BJ (cell line): ENCODE measurements around the gene IGF2R. TPM values are rescaled to one million over a fixed set of nuclear protein-coding genes. Genes with fewer than 3 reads are reported as not detected.

Experiments used
- CTCF ChIA-PET: fragments of 350-600 bp; formaldehyde crosslinking; extraction: SDS; loops from one replicate; lab custom pipeline; 2021; ENCODE audit warnings: antibody characterized with exemption, inconsistent platforms; lab: Yijun Ruan, JAX
- POLR2A ChIA-PET: fragments of 300-600 bp; sonication (Branson Sonifier 250); formaldehyde crosslinking; extraction: SDS; loops from one replicate; lab custom pipeline; 2021; ENCODE audit warnings: antibody characterized with exemption; lab: Charles Lee
- DNase-seq: peaks from one replicate; pipeline ENCODE4 v3.0.0-alpha.2; 2011; ENCODE audit warnings: low read depth
- H3K27me3 ChIP-seq: 2 replicates; pipeline ENCODE4 v1.6.0; 2011; ENCODE audit warnings: low read length; ENCODE audit not compliant: control insufficient read depth, insufficient read depth
- H3K36me3 ChIP-seq: 2 replicates; pipeline ENCODE4 v1.5.1; 2011; ENCODE audit warnings: low read length; ENCODE audit not compliant: control insufficient read depth, insufficient read depth
- H3K4me3 ChIP-seq: 2 replicates; pipeline ENCODE4 v1.5.1; 2011; ENCODE audit warnings: low read depth, mild to moderate bottlenecking, control low read depth, low read length
- polyA plus RNA-seq: library from polyadenylated mRNA; depleted of rRNA; stranded (reverse); fragments of >200 nt; gene quantifications from 2 replicates; pipeline ENCODE4 v1.2.3, GENCODE V29; 2011
- TF ChIP-seq, protein P1 (sequence below): IDR thresholded peaks from 2 replicates; pipeline ENCODE4 v1.5.1; 2011; ENCODE audit warnings: low read depth, mild to moderate bottlenecking, control low read depth, inconsistent platforms, low read length, moderate library complexity; ENCODE audit not compliant: insufficient read depth

The IGF2R gene
- polyA plus RNA-seq, 1 experiment: 39.4 TPM

DNA sequence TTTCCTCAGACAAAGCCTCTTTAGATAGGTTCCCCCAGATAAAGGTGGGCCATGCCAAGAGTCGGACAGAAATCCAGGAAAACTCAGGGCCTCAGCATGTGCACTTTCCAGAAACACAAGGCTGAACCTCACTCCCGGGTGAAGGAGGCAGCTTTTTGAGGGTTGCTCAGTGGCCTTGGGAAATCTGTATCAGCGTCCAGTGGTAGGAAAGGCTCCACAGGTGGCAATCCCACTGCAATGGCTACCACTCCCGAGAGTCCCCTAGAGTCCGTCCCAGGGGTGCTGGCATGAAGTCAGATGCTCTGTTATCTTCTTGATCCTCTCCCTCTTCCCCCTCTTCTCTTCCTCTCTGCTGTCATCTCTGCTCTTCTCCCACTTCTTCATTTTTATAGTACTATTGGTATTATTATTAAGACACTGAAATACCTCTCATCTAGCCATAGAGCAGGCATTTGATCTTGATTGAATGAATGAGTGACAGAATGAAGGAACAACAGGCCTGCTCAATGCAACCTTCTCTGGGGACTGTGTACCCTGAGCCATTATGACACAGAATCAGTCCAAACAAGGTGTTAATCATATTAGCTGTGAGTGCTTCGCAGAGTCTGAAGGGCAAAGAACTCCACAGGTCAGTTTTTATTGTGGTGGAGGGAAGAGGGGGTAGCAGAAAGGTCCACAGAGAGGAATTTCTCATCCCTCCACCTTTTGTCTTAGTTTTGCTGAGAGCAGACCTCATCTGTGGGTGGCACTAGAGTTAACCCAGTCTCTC is 166.1 kb downstream of the IGF2R start:
- H3K36me3 ChIP-seq: no peaks in the 10 kb centered on the region
- DNase-seq: no peak
- CTCF ChIA-PET: no interaction called here
- H3K27me3 ChIP-seq: no peaks in the 10 kb centered on the region
- no peak overlapping the region for H3K4me3 ChIP-seq
- POLR2A ChIA-PET: no interaction called here
- TF ChIP-seq, protein P1, sequence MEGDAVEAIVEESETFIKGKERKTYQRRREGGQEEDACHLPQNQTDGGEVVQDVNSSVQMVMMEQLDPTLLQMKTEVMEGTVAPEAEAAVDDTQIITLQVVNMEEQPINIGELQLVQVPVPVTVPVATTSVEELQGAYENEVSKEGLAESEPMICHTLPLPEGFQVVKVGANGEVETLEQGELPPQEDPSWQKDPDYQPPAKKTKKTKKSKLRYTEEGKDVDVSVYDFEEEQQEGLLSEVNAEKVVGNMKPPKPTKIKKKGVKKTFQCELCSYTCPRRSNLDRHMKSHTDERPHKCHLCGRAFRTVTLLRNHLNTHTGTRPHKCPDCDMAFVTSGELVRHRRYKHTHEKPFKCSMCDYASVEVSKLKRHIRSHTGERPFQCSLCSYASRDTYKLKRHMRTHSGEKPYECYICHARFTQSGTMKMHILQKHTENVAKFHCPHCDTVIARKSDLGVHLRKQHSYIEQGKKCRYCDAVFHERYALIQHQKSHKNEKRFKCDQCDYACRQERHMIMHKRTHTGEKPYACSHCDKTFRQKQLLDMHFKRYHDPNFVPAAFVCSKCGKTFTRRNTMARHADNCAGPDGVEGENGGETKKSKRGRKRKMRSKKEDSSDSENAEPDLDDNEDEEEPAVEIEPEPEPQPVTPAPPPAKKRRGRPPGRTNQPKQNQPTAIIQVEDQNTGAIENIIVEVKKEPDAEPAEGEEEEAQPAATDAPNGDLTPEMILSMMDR: no peak

DNA sequence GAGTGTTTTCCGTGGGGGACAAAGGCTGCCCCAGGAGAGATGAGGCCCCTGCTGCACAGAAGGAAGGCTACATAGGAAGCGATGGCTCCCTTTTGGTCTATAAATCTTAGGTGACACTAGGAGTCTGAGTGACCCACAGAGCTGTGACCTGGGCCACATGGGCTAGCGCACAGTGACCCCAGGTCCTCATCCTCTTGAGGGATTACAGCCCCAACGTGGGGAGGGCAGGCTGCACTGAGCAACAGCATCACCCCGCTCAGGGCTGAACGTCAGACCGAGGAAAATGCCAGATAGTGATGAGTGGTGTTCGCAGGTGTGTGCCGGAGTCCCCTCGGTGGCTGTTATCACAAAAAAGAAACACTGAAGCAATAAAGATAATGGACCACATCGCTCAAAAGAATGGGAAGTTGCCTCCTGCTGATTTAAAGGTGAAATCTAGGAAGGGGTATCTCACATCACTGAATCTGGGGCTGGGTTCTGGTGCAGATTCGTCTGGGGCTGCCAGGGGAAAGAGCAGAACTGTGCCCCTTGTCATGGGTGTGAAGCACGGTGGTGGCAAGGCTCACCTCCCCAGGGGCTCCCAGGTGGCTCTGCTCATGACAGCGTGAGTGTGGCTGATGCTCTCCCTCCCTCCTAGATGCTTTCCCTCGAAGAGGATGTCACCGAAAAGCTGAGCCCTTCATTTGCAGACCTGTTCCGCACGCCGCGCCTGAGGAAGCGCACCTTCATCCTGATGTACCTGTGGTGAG is 167.2 kb downstream of the IGF2R start:
- no peak overlapping the region for H3K4me3 ChIP-seq
- no peaks in the 10 kb centered on the region for H3K36me3 ChIP-seq
- CTCF ChIA-PET: interaction anchor here (1.0 to 6.9 kb wide), 2 partner anchors 22 to 319 kb away, joined by 3 to 75 read pairs; no protein-coding TSS in a partner anchor
- H3K27me3 ChIP-seq: no peaks in the 10 kb centered on the region
- POLR2A ChIA-PET: no interaction called here
- TF ChIP-seq, protein P1: no peak
- DNase-seq: no peak

DNA sequence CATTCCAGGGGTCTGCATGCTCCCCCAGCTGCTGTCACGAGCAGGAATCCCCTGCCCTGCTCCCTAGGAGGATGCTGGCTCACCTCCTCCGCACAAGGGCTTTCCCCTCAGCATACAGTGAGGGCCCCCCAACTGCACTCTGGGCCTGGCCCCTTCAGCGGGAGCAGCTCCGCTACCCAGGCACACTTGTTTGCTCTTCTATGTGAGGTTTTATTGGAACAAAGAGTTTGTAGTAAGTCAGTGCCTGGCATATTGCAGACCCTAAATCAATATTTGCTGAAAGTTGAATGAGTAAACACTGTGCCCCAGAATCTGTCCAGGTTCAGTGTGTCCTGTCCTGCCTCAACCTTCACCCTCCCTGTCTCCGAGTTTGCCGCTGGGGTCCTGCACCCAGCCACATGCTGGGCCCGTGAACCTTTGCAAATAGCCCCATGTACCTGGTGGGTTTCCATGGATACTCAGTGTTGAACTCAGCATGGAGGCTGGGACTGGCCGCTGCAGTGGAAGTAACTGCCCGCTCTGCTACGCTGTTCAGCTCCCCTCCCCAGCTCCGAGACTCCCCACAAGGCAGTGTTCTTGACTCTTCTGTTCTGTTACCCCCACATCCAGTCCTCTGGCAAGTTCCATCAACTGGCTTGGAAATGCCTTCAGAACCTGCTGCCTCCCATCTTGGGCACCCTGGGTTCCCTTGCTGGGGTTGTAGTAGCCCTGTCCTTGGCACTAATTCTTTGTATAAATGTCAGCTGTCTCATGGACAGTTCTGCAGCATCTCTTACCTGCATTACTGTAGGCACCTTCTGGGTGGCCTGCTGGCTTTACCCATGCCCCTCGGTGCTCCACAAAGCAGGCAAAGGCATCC is 168.5 kb downstream of the IGF2R start:
- CTCF ChIA-PET: interaction anchor here (0.6 to 6.9 kb wide), 15 partner anchors 8 to 734 kb away, joined by 3 to 75 read pairs (median 4); no protein-coding TSS in a partner anchor
- DNase-seq: no peak
- POLR2A ChIA-PET: no interaction called here
- TF ChIP-seq, protein P1: no peak
- Histone ChIP-seq H3K4me3 (no peak overlapping the region), H3K36me3 (no peaks in the 10 kb centered on the region), H3K27me3 (no peaks in the 10 kb centered on the region)

DNA sequence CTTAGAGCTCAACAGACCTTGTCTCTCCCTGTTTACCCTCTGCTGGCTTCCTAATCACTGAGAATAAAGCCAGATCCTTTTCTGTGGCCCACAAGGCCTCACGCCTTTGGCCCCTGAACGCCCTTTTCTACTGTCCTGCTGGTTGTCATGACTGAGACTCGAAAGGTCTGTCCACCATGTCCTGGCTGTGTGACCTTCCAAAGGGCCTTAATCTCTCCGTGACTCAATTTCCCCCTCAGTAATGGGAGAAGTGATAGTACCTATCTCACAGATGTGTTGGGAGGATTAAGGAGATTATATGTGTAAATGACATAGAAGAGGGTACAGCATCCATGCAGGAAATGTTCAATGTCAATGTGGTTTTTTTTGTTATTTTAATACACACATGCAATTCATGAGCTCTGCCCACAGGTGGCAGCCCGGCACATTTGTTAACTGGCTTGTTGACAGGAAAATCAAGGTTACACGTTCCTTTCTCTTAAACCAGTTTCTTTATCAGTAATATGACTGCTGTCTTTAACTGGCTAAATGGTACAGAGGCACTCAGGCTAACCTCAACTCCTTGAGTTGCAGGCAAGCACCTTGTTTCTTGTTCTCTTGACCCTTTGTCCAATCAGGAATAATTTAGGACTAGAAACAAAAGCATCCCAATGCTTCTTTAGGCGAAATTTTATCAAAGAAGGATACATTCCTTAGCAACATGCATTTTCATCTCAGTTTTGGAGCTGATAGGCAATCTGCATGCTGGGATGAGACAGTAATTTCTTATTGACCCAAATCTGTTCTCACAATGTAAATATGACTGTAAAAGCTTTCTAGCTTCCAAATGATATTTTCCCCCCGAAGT is 169.3 kb downstream of the IGF2R start:
- TF ChIP-seq, protein P1: peak; percentile 79
- POLR2A ChIA-PET: no interaction called here
- Histone ChIP-seq H3K4me3 (no peak overlapping the region), H3K27me3 (no peaks in the 10 kb centered on the region), H3K36me3 (no peaks in the 10 kb centered on the region)
- CTCF ChIA-PET: interaction anchor here (0.6 to 6.9 kb wide), 17 partner anchors 9 to 734 kb away, joined by 3 to 75 read pairs (median 4); no protein-coding TSS in a partner anchor
- peak; percentile 13 for DNase-seq
